H1 (cell line): Measurements from ENCODE around the gene ENDOU. TPM values are rescaled to one million over a fixed set of nuclear protein-coding genes. Genes with fewer than 3 reads are reported as not detected.

Experiments
- CHD2 ChIP-seq: IDR thresholded peaks from 2 replicates; pipeline ENCODE4 v1.6.1; 2012; ENCODE audit warnings: low read length, improper control_type of control experiment
- POU5F1 ChIP-seq: IDR thresholded peaks from 2 replicates; pipeline ENCODE4 v1.6.1; 2011; ENCODE audit warnings: low read depth, mild to moderate bottlenecking, low read length, moderate library complexity
- TAF7 ChIP-seq: optimal IDR thresholded peaks from 2 replicates; pipeline ENCODE3; 2011; ENCODE audit warnings: low read depth, mild to moderate bottlenecking, inconsistent platforms, low read length, moderate library complexity, borderline replicate concordance
- polyA plus RNA-seq, 7 experiments: library from polyadenylated mRNA; depleted of rRNA in 3 of 7; stranded (reverse) in 5 of 7; unstranded in 2 of 7; fragments of >200 nt in 5 of 7; fragments of 200-250 nt in 2 of 7; gene quantifications; 1 replicate in 5 of 7; 2 replicates in 1 of 7; 4 replicates in 1 of 7; pipeline versions ENCODE4 v1.2.1 to v1.2.3, GENCODE V29; 2011 to 2013; ENCODE audit warnings: missing spikeins in 2 of 7, mixed read lengths in 2 of 7
- total RNA-seq: library from RNA; stranded (reverse); fragmentation: NEBNext Ultra II Directional; extraction: Animal tissue kit (Norgen Biotek cat#: 25700); gene quantifications from 2 replicates; pipeline ENCODE4 v1.2.1, GENCODE V29; 2021

ENDOU gene
- total and polyA plus RNA-seq, 2 of the 8 experiments (the other 6 are each of a cell fraction or from before 2014, with no cell fraction given): not detected

- TF ChIP-seq TAF7 (no peak), POU5F1 (no peak), CHD2 (no peak)
- TF ChIP-seq, all 59 proteins: peak for 0
Observed at GRCh38 chr12:47750229-47750798, 25.0 kb upstream of the ENDOU start (continued).
